GM12875 (cell line): ENCODE measurements around the gene CDK2AP2.

Source experiments
- H3K4me3 ChIP-seq: one replicate; pipeline ENCODE4 v1.5.1; 2011; ENCODE audit warnings: low read depth, low read length, control low read depth
- CTCF ChIP-seq: IDR thresholded peaks from 2 replicates; pipeline ENCODE4 v1.5.1; 2011; ENCODE audit warnings: low read depth, mild to moderate bottlenecking, control low read depth, inconsistent platforms, low read length, moderate library complexity, borderline replicate concordance; ENCODE audit not compliant: insufficient read depth

CDK2AP2 gene

GRCh38 chr11:67535561-67535960 lies 27.6 kb upstream of the CDK2AP2 start:
- H3K4me3 ChIP-seq, result no peak overlapping the region
- TF ChIP-seq CTCF, result no peak

GRCh38 chr11:67534070-67534679 lies 26.2 kb upstream of the CDK2AP2 start:
- TF ChIP-seq CTCF, result no peak
- no peak overlapping the region for H3K4me3 ChIP-seq

- no peak overlapping the region for H3K4me3 ChIP-seq
- no peak for TF ChIP-seq CTCF
Observed at GRCh38 chr11:67532889-67533288, 24.9 kb upstream of the CDK2AP2 start.

GRCh38 chr11:67530282-67530592 lies 22.3 kb upstream of the CDK2AP2 start:
- no peak for TF ChIP-seq CTCF
- H3K4me3 ChIP-seq, result no peak overlapping the region

- no peak overlapping the region for H3K4me3 ChIP-seq
- no peak for TF ChIP-seq CTCF
Observed at GRCh38 chr11:67528376-67528775, 20.4 kb upstream of the CDK2AP2 start.

GRCh38 chr11:67525275-67525976 lies 17.5 kb upstream of the CDK2AP2 start:
- H3K4me3 ChIP-seq, result no peak overlapping the region
- TF ChIP-seq CTCF, result no peak

GRCh38 chr11:67524480-67524808 lies 16.5 kb upstream of the CDK2AP2 start:
- no peak for TF ChIP-seq CTCF
- no peak overlapping the region for H3K4me3 ChIP-seq
